GM20431 (cell line): ENCODE results near the gene C19orf73.

Experiments
- in situ Hi-C: fragments of 300-500 bp; cut with MseI, MboI; formaldehyde crosslinking; loops from one replicate; pipeline ENCODE4 v1.15.0; 2020; ENCODE audit warnings: low sequenced_read_pairs; ENCODE audit not compliant: unreplicated experiment

Gene C19orf73

DNA sequence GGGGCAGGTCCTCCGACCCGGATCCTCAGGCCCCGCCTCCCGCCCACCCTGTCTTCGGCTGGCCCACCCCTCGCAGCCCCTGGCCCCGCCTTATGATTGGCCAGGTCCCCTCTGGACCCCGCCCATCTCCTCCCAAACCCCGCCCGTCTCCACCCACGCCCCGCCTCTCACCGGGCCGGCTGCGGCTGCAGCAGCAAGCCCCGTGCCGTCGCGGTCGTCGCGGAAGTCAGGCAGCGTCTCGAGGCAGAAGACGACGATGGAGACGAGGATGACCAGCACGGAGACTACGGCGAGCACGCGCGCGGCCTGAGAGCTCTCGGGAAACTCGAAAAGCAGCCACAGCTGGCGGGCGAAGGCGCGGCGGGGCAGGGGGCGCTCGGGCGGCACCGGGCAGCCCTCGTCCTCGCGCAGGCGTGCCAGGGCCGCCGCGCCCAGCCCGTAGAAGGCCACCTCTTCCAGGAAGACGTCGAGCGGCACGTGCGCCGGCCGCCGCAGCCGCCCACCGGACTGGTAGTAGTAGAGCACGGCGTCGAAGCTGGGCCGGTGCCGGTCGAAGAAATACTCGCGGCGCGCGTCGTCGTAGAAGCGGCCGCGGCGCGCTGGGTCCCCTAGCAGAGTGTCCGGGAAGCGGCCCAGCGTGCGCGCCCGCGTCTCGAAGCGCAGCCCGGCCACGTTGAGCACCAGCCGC, 46.9 kb downstream of the C19orf73 start:
- in situ Hi-C loops = no loop called here

DNA sequence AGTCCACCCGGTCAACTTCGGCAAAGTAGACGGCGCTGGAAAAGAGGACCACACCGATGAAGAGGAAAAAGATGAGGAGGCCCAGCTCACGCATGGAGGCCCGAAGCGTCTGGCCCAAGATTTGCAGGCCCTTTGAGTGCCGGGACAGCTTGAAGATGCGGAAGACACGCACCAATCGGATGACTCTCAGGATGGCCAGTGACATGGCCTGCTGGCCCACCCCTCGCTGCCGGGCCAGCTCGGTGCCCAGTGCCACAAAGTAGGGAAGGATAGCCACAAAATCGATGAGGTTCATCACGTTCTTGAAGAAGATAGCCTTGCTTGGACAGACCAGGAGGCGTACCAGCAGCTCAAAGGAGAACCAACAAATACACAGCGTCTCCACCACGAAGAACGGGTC, 48.5 kb downstream of the C19orf73 start:
- in situ Hi-C loops = no loop called here

DNA sequence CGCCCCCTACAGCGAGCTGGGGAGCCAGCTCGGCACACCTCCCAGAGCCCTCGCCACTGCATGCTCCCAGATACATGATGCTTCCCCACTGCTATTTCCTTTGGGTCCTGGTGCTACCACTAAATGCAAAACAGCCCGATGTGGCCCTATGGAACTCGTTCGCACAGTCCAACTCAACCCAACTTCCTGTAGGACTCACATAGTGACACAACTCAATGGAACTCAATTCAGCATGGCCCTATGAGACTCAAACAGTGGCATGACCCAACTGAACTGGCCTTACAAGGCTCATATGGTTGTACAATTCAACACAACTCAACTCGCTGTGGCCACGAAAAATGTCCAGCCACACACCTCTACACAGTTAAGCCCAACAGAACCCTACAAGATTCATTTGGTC, 49.9 kb downstream of the C19orf73 start:
- in situ Hi-C loops = no loop called here
